Endometrial microvascular endothelial cells (primary cell): ENCODE measurements around the gene MBTPS1. TPM values are rescaled to one million over a fixed set of nuclear protein-coding genes. Genes with fewer than 3 reads are reported as not detected.

Experiments used
- total RNA-seq: library from RNA; depleted of rRNA; stranded (reverse); fragments of >200 nt; gene quantifications from one replicate; pipeline ENCODE4 v1.2.3, GENCODE V29; 2015; ENCODE audit errors: inconsistent ontology term

The MBTPS1 gene
- total RNA-seq, 1 donor from 2014 or later: 135 TPM

Other genes starting within 250 kb of the MBTPS1 start
- 1.8 TPM for gene MLYCD, start 217.8 kb downstream of the MBTPS1 start, total RNA-seq
- 11.1 TPM for gene OSGIN1, start 163.7 kb downstream of the MBTPS1 start, total RNA-seq
- gene NECAB2, start 148.7 kb downstream of the MBTPS1 start, total RNA-seq: not detected
- not detected for gene SLC38A8, start 74.1 kb downstream of the MBTPS1 start, total RNA-seq
- gene HSDL1, start 28.2 kb upstream of the MBTPS1 start, total RNA-seq: 20.6 TPM
- not detected for gene DNAAF1, start 28.4 kb upstream of the MBTPS1 start, total RNA-seq
- 51.9 TPM for gene TAF1C, start 70.1 kb upstream of the MBTPS1 start, total RNA-seq
- not detected for gene ADAD2, start 74.2 kb upstream of the MBTPS1 start, total RNA-seq
- gene KCNG4, start 123.1 kb upstream of the MBTPS1 start, total RNA-seq: not detected
- 0.37 TPM for gene WFDC1, start 177.9 kb upstream of the MBTPS1 start, total RNA-seq